Measurements from ENCODE around the gene TSPYL6. TPM values are rescaled to one million over a fixed set of nuclear protein-coding genes. Genes with fewer than 3 reads are reported as not detected.

The TSPYL6 gene
- total RNA-seq, 1 experiment from 2014 or later: not detected

DNA sequence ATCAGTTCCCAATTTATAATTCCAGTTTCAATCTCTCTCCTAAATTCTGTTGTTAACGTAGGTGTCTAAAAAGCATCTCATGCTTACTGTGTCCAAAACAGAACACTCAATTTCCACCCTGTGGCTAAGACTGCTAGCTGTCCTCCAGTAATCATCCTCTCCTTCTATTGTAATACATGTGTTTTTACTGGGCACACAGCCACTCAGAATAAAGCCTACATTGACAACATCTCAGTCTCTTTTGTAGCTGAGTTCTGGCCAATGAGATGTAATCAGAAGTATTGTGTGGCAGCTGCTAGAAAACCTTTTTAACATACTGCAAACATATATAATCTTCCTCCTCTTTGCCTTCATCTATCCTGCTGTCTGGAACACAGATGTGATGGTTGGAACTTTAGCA, 29.4 kb upstream of the TSPYL6 start:
- DNase-seq (ENCODE audit: low read depth, low spot score) (no peak), ATAC-seq (no peak)
- TF ChIP-seq SIN3A (IDR thresholded peaks at IDR 0.05; ENCODE audit: borderline replicate concordance, insufficient read depth, low read depth, low read length): no peak
- no peak for TF ChIP-seq POLR2AphosphoS5 (IDR thresholded peaks at IDR 0.05; ENCODE audit: low read depth, low read length)
- TF ChIP-seq TCF7L2 (IDR thresholded peaks at IDR 0.05; ENCODE audit: low read depth, low read length): no peak
- TF ChIP-seq, protein P1, sequence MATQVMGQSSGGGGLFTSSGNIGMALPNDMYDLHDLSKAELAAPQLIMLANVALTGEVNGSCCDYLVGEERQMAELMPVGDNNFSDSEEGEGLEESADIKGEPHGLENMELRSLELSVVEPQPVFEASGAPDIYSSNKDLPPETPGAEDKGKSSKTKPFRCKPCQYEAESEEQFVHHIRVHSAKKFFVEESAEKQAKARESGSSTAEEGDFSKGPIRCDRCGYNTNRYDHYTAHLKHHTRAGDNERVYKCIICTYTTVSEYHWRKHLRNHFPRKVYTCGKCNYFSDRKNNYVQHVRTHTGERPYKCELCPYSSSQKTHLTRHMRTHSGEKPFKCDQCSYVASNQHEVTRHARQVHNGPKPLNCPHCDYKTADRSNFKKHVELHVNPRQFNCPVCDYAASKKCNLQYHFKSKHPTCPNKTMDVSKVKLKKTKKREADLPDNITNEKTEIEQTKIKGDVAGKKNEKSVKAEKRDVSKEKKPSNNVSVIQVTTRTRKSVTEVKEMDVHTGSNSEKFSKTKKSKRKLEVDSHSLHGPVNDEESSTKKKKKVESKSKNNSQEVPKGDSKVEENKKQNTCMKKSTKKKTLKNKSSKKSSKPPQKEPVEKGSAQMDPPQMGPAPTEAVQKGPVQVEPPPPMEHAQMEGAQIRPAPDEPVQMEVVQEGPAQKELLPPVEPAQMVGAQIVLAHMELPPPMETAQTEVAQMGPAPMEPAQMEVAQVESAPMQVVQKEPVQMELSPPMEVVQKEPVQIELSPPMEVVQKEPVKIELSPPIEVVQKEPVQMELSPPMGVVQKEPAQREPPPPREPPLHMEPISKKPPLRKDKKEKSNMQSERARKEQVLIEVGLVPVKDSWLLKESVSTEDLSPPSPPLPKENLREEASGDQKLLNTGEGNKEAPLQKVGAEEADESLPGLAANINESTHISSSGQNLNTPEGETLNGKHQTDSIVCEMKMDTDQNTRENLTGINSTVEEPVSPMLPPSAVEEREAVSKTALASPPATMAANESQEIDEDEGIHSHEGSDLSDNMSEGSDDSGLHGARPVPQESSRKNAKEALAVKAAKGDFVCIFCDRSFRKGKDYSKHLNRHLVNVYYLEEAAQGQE (IDR thresholded peaks at IDR 0.05; ENCODE audit: insufficient read depth in 1 of 2, low read depth in 2 of 2, low read length in 1 of 2): no peak
- TF ChIP-seq, protein P2, sequence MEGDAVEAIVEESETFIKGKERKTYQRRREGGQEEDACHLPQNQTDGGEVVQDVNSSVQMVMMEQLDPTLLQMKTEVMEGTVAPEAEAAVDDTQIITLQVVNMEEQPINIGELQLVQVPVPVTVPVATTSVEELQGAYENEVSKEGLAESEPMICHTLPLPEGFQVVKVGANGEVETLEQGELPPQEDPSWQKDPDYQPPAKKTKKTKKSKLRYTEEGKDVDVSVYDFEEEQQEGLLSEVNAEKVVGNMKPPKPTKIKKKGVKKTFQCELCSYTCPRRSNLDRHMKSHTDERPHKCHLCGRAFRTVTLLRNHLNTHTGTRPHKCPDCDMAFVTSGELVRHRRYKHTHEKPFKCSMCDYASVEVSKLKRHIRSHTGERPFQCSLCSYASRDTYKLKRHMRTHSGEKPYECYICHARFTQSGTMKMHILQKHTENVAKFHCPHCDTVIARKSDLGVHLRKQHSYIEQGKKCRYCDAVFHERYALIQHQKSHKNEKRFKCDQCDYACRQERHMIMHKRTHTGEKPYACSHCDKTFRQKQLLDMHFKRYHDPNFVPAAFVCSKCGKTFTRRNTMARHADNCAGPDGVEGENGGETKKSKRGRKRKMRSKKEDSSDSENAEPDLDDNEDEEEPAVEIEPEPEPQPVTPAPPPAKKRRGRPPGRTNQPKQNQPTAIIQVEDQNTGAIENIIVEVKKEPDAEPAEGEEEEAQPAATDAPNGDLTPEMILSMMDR (IDR thresholded peaks at IDR 0.05): no peak
- Histone ChIP-seq H3K36me3 (ENCODE audit: control insufficient read depth, insufficient read depth, low read length) (no peaks in the 10 kb centered on the region), H3K4me3 (ENCODE audit: low read depth in 2 of 2, low read length in 2 of 2) (no peak overlapping the region), H3K27ac (ENCODE audit: low read length) (no peak overlapping the region), H3K4me1 (ENCODE audit: control insufficient read depth, insufficient read depth, low read length) (no peaks in the 10 kb centered on the region), H3K9me3 (ENCODE audit: control insufficient read depth, insufficient read depth, low read depth, low read length) (no peaks in the 10 kb centered on the region), H3K27me3 (ENCODE audit: control insufficient read depth, insufficient read depth, low read length) (peaks cover 2% of the 10 kb centered on the region; the same call in 1 of the 2 replicates)
- CTCF ChIA-PET: no interaction called here
- intact Hi-C loops (cut with micrococcal nuclease; ENCODE audit: unreplicated experiment) (no loop called here), in situ Hi-C loops (cut with HindIII; ENCODE audit: low pct_unique_long_range_greater_than_20kb, low sequenced_read_pairs) (no loop called here)
- BruUV-seq (replicated peaks): no TSS peak
- POLR2A ChIA-PET: no interaction called here

DNA sequence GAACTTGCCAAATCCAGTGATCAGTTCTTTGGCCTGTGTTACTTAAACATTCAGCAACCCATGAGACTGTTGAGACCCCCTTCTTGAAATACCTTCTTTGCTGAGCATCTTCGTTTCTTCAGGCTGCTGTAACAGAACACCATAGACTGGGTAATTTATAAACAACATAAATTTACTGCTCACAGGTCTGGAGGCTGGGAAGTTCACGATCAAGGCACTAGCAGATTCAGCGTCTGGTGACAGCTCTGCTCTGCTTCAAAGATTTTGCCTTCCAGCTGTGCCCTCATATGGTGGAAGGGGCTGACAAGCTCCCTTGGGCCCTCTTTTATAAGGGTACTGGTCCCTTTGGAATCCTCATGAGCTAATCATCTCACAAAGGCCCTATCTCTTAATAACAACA, 28.8 kb upstream of the TSPYL6 start:
- DNase-seq (ENCODE audit: low read depth, low spot score): no peak
- Histone ChIP-seq H3K36me3 (ENCODE audit: control insufficient read depth, insufficient read depth, low read length) (no peaks in the 10 kb centered on the region), H3K4me1 (ENCODE audit: control insufficient read depth, insufficient read depth, low read length) (no peaks in the 10 kb centered on the region), H3K27me3 (ENCODE audit: control insufficient read depth, insufficient read depth, low read length) (peaks cover 2% of the 10 kb centered on the region; the same call in 1 of the 2 replicates), H3K27ac (ENCODE audit: low read length) (no peak overlapping the region), H3K4me3 (ENCODE audit: low read depth in 2 of 2, low read length in 2 of 2) (no peak overlapping the region), H3K9me3 (ENCODE audit: control insufficient read depth, insufficient read depth, low read depth, low read length) (no peaks in the 10 kb centered on the region)
- in situ Hi-C loops (cut with HindIII; ENCODE audit: low pct_unique_long_range_greater_than_20kb, low sequenced_read_pairs) (no loop called here), intact Hi-C loops (cut with micrococcal nuclease; ENCODE audit: unreplicated experiment) (no loop called here)
- no peak for ATAC-seq
- POLR2A ChIA-PET: no interaction called here
- BruUV-seq (replicated peaks): no TSS peak
- CTCF ChIA-PET: no interaction called here
- TF ChIP-seq, protein P1 (IDR thresholded peaks at IDR 0.05; ENCODE audit: insufficient read depth in 1 of 2, low read depth in 2 of 2, low read length in 1 of 2): no peak
- TF ChIP-seq POLR2AphosphoS5 (IDR thresholded peaks at IDR 0.05; ENCODE audit: low read depth, low read length) (no peak), TCF7L2 (IDR thresholded peaks at IDR 0.05; ENCODE audit: low read depth, low read length) (no peak), SIN3A (IDR thresholded peaks at IDR 0.05; ENCODE audit: borderline replicate concordance, insufficient read depth, low read depth, low read length) (no peak)
- TF ChIP-seq, protein P2 (IDR thresholded peaks at IDR 0.05): no peak
